Occipital lobe (tissue), 2 donors: ENCODE data around the gene NKIRAS1. TPM values are rescaled to one million over a fixed set of nuclear protein-coding genes. Genes with fewer than 3 reads are reported as not detected.
"Not testable (repeated sequence)": the region's sequence is repeated elsewhere in the genome, so short reads cannot be mapped to it uniquely, and the experiment has no call there.

Experiments
- DNase-seq: peaks from one replicate; lab custom pipeline; 2025; lab: John Stamatoyannopoulos, UW
- total RNA-seq: library from RNA; depleted of rRNA; stranded (reverse); fragments of >200 nt; gene quantifications from one replicate; pipeline ENCODE4 v1.2.3, GENCODE V29; 2014

Gene NKIRAS1
- total RNA-seq, 1 donor from 2014 or later, result 36.5 TPM

DNA sequence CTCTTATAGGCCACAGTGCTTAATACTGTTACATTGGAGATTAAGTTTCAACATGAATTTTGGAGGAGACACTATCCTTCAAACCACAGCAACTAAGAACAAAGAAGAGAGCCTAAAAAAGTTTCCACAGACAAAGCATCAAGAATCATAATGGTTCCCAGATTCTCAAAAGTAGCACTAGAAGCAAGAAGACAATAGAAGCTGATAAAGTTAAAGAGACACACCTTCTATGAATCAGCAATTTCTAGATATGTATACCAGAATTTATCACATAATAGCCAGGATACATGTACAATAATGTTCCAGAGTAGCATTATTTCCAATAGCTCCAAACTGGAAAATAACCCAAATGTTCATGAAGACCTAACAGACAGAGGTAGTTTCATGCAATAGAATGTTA is 12.2 kb downstream of the NKIRAS1 start:
- no peak for DNase-seq

DNA sequence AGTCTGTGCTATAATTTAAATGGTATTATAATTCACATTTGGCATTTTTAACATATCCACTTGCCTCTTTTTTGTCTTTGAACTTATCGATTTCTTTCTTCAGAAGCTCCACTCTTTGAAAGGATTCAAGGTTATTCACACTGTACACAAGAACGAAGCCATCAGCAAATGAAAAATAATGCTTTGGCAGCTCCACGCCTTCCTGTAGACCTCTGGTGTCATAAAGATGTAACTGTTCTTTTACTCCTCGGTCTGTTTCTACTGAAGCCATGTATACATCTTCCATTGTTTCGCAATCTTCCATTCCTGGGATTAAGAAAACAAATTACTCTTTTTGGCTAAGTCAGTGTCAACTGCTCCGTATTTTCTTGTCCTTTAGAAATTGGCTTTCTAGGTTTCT is 16.0 kb downstream of the NKIRAS1 start:
- no peak for DNase-seq

DNA sequence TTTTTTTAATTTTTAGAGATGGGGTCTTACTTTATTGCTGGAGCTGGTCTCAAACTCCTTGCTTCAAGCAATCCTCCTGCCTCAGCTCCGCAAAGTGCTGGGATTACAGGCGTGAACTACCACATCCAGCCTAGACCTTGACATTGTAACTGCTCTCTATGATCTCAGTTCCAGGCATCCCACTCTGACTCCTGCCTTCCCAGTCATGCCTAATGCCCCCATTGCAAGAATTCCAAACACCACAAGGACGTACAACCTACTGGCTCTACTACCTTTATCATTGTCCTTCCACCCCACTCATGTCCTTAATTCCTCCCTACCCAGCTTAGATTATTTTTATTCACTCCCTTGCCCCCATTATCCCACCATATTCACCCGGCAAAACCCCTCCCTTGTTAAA is 21.6 kb downstream of the NKIRAS1 start:
- DNase-seq, result no peak

DNA sequence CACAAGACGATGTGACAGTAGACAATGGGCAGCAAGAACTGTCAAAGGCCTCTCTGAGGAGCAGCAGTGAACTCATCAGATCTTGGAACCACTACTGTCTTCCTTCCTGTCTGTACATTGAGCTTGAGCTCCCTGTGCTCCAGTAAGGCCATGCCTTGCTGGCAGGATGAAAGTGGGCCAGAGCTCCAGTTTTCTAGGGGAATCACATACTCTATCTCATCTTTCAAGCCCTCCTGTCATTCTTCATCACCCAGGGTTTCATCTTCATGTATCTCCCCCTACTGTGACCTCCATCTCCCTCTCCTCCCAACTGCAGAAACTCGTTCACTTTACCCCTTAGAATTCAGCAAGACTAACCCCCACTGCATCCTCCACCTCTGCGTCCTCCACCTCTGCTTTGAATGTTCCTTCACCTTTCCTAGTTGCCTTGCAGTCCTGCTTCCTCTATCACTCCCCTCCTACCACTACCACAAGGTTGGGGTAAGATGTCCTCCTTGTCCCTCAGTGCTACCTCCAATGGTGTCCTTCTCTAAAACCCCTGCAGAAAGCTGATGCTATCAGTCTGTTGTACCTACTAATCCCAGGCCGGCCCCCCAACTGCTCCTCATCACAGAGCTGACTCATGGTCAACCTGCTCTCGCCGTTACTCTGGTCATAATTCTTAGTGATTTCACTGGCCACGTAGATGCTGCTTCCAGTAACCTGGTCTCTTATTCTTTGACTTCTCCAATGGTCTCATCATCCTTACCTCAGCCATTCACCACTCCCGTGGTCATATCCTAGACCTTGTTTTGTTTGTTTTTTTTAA is 22.3 kb downstream of the NKIRAS1 start:
- DNase-seq, result no peak

DNA sequence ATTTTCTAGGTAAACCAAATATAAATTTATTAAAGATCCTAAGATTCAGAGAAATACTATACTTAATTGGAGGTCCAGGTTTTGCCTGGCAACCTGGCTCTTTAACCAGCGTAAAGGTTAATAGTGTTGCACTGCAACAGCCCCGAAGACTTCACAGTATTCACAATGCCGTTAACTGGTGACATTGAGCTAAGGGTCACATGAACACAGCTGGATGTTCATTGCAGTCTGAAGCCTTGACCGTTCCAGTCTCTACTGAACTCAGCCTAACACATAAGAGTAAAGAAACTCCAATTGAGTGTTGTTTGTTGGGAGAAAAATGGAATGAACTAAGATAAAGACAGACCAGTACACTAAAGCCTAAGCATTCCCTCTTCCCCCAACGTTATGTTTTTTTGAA is 26.8 kb downstream of the NKIRAS1 start:
- DNase-seq, result no peak

DNA sequence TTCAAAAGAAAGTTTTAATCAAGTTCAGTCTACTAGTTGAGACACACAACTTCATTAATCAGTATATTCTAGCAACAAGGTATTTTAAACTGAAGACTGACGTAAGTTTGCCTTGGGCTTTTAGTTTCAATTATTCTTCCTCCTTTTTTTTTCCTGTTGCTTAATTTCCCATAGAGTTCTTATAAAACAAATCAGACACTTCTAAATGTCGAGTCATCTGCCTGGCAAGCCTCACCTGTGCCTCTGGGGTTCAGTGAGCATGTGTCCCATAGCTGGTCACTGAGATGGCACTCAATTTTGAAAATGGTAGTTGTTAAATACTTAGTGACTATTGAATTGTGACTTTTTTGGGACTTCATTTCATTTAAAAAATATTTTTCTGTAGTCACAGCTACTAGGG is 27.4 kb downstream of the NKIRAS1 start:
- DNase-seq, result no peak

DNA sequence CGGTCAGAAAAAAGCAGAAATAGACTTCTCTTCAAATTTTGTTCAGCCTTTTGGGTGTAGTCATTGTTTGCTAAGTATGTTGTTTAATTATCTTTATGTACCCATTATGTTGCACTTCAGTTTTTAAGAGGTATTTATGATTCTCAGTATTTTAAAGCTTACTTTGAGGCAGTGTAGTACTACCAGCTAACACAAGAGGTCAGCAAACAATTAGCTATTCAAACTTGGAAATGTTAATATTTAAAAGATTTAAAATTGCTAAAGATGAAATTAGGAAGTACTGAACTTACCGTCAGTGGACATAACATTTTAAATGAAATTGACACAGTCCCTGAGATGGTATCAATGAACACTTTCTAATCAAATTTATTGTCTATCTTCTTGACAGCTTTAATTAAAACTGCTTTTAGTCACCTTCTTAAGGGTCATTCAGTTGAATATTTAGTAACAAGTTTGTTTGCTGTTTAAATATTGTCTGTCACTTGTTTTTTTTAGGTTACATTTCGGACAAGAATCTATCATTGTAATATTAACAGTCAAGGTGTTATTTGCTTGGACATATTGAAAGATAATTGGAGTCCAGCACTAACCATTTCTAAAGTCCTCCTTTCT is 28.1 kb downstream of the NKIRAS1 start:
- DNase-seq, result no peak

DNA sequence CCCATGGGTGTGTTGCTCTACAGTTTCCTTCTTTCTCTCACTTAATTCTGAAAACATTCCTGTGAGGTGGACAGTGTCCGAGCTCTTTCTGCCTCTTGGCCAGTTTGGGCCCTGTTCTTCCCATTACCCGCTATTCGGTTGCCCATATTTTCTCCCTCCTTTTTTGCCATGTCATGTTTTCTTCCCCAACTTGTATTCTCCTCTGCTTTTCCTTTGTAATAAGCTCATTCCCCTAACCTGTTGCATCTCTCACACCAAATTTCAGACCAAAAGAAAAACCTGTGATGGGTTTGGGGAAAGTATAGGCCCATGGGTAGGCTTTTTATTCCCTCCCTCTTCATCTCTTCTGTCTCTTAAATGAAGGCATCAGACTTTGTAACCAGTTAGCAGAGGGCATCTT is 30.5 kb downstream of the NKIRAS1 start:
- no peak for DNase-seq

DNA sequence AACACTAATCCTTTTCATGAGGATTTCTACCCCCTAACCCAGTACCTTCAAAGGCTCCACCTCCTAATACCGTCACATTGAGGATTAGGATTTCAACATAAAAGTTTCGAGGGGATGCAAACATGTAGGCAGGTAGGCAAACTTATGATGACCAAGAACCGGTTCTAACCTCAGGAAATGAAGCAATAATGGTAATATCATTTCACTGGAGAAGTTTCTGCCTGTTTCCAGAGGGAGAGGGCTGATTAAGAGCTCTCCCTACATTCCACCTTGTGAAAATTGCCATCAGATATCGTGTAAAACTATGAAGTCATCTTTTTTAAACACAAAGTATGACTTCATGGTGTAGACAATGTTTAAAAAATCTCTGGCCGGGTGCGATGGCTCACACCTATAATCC is 31.6 kb downstream of the NKIRAS1 start:
- DNase-seq, result no peak

DNA sequence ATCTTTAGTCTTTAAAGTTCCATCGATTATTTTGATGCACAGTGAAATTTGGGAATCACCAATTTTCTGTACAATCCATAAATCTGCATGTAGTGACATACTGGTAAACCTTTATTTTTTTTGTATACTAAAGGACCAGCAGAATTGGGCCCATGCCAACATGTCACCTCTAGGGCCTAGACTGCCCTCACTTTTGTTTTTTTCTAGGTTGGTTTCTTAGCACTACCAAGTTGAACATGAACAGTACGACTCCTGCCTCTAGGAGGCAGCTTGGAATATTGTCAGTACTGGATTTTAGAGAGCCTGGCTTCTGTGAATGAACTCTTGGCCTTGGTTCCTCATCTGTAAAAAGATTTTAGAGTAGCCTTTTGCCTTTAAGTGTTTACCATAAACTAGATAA is 32.3 kb downstream of the NKIRAS1 start:
- DNase-seq, result no peak

DNA sequence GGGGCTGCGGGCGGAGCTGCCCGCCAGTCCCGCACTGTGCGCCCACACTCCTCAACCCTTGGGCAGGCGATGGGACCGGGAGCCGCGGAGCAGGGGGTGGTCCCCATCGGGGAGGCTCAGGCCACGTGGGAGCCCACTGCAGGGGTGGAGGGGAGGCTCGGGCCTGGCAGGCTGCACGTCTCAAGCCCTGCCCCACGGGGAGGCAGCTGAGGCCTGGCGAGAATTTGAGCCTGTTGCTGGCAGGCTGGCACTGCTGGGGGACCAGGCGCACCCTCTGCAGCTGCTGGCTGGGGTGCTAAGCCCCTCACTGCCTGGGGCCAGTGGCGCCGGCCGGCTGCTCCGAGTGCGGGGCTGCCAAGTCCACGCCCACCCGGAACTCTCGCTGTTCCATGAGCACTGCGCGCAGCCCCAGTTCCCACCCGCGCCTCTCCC is 34.3 kb downstream of the NKIRAS1 start:
- DNase-seq, result no peak

DNA sequence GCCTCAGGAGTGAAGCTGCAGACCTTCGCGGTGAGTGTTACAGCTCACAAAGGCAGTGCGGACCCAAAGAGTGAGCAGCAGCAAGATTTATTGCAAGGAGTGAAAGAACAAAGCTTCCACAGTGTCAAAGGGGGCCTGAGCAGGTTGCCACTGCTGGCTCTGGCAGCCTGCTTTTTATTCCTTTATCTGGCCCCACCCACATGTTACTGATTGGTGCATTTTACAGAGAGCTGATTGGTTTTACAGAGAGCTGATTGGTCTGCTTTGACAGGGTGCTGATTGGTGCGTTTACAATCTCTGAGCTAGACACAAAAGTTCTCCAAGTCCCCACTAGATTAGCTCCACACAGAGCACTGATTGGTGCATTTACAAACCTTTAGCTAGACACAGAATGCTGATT is 34.8 kb downstream of the NKIRAS1 start:
- DNase-seq, result not testable (repeated sequence)

DNA sequence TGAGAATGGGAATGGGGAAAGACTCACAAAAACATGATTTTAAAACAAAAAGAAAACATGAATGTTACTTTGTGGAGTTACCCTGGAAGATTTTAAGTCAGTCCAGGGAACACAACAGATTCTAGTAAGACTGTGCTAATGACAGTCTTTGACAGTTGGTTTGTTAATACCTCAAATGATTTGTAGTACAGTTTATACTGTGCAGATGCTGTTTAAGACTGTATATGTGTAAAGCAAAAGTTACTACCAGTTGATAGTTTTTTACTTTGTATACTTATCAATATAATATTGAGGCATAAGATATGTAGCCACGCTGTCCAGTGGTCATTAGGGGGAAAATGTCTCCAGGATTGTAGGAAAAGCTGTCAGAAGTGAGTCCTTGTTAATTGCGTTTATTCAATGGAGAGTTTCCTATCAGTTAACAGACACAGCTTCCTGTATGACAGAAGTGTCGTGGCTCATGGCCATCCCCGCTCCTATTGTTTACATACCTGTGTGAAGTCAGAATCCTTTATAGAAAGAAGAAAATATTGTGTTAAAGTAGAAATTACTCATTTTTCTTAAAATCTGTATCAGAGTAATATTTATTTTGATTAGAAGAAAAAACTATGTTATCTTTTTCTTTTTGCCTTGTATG is 36.0 kb downstream of the NKIRAS1 start:
- DNase-seq, result no peak

DNA sequence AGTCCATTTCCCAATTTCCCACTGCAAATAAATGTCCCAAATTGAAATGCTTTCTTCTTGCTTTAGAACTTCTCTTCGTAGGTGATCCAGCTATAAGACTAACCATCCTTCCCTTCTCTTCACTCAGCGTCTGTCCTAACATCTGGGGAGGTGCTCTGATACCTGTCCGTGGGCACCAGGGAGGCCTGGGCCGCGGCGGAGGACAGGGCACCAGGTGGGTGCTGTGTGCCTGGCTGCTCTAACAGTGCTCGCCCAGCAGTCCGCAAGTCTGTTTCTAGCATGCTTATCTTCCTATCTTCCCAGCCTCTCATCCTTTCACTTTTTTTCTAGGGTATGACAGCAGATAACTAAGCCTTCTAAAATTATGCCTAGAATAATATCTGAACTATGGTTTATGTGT is 37.3 kb downstream of the NKIRAS1 start:
- no peak for DNase-seq

DNA sequence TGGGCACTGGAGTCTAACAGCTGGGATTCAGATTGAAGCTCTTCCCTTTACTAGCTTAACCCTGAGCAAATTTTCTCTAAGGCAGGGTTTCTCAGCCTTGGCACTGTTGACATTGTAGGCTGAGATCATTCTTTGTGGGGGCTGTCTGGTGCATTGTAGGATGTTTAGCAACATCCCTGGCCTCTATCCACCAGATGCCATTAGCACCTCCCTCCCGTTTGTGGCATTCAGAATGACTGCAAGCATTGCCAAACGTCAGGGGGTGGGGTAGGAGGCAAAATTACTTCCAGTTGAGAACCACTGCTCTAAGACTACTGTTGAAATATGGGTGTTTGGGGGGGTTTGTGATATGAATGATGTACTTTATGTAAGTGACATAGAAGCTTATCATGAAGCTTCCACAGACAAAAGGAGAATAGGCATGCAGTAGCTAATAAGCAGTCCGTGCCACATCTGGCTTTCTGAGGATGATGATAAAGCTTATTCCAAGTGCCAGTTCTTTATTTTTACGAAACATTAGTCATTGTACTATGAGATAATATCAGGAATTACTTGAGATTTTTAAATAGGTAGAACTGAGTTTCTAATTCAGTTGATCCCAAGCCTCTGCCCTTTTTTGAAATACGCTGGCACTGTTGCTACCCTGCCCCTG is 39.3 kb downstream of the NKIRAS1 start:
- DNase-seq, result no peak

DNA sequence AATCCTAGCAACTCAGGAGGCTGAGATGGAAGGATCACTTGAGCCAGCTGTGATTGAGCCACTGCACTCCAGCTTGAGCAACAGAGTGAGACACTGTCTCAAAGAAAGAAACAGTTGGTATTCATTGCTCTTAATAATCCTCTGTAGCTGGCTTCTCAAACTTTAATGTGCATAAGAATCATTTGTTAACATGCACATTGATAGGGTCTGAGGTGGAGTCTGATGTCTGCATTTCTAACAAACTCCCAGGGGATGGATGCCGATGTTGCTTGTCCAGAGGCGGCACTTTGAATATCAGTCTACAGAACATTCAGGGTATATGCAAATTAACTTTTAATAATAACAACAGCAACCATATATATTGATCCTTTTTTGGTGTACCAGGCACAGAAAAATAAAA is 39.9 kb downstream of the NKIRAS1 start:
- no peak for DNase-seq

DNA sequence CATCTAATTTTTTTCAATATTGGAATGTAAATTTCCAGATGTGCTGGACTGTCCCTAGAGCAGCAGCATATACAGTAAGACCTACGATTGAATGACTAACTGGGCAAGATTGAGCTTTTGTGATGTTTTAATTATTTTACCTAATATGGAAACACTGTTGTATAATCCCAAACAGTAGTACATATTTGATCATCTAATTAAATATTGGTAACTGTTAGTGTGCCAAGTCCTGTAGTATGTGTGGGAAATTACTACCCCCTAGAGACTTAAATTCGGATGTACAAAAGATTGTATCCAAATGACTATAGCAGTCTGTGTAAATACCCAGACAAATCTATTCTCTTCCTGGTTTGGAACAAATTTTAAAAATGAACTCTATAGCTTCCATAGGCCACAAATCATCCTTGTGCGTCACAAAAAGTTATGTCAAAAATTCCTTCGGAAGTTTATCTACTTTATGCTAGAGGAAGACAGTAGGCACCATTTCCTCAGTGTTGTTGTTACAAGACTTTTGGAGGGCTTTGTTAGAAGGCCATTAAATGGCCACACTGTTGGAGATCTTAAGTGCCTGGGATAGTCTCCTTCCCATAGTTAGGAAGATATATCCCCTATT is 41.6 kb downstream of the NKIRAS1 start:
- no peak for DNase-seq

DNA sequence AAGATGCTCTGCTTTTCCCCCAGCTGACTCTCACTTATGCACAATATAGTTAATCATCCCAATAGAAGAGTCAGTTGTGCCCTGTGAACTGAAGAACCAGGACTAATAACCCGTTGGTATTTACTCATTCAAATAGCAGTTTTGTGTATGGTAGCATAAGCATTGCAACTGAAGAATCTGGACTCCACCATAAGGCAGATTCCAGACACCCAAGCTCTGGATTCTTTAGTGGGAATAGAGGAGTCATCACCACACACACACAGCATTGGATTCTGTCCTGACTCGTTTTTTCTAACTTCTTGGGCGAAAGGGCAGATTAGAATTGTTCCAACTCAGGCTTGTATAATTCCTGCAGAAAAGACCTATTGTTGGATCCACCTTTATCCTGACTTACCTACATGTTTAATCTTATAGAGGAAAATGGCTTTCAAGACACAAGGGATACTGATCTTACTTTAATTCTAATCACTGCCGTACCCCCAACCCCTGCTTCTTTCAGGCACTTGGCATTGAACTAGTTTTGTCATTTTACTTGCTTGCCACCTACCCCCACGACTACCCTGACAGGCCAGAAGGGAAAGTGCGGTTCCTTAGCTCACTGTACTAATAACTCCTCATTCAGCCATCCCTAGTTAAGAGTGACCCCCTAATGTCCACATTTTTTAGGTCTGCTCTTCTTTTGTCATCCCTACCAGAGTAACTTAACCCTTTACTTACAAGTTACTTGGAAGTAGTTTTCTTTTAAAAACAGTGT is 42.3 kb downstream of the NKIRAS1 start:
- DNase-seq, result no peak

DNA sequence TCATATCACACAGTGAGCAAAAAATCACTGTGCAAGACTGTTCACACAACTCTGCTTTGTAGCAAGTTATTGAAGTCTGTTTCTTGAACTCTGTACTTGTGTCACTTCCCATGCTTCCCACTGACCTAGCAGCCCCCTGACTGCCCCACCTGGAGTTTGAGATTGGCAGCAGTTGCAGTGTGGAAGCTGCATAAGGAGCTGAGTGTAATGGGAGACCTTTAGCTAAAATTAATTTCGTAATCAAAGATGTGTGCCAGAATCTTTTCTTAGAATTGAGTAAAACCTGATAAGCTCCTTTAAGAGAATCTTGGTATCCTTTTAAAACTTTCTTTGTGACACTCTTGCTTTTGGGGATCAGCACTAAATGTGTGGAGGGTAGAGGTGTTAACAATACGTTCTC is 42.8 kb downstream of the NKIRAS1 start:
- DNase-seq, result no peak

DNA sequence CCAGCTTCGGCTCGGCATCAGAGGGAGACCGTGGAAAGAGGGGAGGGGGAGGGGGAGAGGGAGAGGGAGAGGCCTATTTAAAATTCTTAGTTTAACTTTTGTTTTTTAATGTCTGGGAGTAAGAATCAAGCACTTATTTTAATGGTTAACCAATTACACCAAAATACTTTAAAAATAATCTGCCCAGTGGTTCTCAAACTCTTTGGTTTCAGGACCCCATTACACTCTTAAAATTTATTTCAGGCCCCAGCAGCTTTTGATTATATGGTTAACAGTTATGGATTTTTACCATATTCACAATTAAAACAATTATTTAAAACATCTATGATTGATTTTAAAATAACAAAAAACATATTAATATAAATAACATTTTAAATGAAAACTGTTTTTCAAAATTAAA is 44.5 kb downstream of the NKIRAS1 start:
- DNase-seq, result no peak

DNA sequence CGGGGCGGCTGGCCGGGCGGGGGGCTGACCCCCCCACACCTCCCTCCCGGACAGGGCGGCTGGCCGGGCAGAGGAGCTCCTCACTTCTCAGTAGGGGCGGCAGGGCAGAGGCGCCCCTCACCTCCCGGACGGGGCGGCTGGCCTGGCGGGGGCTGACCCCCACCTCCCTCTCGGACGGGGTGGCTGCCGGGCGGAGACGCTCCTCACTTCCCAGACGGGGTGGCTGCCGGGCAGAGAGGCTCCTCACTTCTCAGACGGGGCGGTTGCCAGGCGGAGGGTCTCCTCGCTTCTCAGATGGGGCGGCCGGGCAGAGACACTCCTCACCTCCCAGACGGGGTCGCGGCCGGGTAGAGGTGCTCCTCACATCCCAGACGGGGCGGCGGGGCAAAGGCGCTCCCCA is 45.4 kb downstream of the NKIRAS1 start:
- DNase-seq, result not testable (repeated sequence)
